TTC549 (cell line): ENCODE measurements around the gene GPS2.
"Not testable (repeated sequence)": the region's sequence is repeated elsewhere in the genome, so short reads cannot be mapped to it uniquely, and the experiment has no call there.

Experiments
- FAIRE-seq: peaks from 2 replicates; lab custom pipeline; 2012; peaks lifted over from hg19 to GRCh38; lab: Jason Lieb, UNC

The GPS2 gene

GRCh38 chr17:7314719-7315569 lies at the start of gene GPS2:
GPS2 (minus strand) TSS chr17:7315360; CDS start chr17:7315052, 308 bp downstream.
- FAIRE-seq, result no peak

DNA sequence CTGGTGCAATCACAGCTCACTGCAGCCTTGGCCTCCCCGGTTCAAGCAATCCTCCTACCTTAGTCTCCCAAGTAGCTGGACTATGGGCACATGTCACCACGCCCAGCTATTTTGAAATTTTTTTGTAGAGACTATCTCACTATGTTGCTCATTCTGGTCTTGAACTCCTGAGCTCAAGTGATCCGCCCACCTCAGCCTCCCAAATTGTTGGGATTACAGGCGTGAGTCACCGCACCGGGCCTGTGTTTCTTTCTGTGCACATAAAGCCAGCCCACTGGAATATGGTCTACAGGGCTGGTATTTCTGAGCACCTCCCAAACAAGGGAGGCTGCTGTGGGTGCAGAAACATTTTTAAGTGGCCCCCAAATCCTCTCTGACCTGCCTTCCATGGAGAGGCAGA lies 48.2 kb upstream of the GPS2 start:
- no peak for FAIRE-seq

- FAIRE-seq, result no peak
These were observed 46.7 kb upstream of the GPS2 start for GRCh38 chr17:7361906-7362305.

DNA sequence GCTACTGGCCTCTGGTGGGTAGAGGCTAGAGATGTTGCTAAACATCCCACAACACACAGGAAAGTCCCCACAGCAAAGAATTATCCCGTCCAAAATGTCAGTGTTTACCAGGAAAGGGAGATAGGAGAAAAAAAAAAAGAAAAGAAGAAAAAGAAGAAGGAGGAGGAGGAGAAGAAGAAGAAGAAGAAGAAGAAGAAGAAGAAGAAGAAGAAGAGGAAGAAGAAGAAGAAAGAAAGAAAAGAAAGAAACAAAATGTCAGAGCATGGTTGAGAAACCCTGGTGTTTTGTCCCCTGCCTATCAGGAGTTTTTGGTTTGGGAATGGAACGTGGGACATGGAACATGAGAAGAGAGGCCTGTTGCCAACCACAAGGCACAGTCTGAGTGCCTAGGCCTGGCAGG lies 42.2 kb upstream of the GPS2 start:
- no peak for FAIRE-seq

DNA sequence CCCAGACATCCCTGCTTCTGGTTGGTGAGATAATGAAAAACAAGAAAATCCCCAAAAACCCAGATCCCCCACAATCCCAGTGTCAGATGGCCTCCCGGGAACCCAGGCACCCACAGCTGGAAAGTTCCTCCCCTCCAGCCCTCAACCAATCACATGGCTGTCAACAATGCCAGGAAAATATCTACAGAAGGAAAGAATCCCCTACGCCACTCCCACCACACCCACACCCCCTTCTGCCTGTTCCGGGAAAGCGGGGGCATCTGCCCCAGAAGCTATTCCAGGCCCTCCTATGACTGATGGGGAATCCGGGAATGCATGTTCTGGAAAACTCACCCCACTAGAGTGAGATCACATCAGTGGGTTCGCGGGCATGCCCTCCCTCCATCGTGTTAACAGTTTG lies 41.6 kb upstream of the GPS2 start:
- no peak for FAIRE-seq

- FAIRE-seq, result no peak
These were observed 41.0 kb upstream of the GPS2 start for GRCh38 chr17:7356072-7356549.

DNA sequence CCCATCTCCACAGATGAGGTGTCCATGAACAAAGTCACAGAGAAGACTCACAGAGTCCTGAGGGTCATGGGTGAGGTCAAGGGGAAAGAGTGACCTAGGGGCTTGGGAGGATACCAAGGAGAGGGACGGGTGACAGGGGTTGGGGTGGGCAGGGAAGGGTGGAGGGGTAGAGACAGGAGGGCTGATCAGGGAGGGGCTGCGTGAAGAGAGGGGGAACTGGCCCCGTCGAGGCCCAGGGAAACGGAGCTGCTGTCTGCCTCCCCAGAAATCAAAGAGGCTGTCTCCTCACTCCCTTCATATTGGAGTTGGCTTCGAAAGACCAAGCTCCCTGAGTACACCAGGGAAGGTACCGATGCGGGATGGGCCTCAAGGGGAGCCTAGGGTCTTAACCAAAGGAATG lies 40.4 kb upstream of the GPS2 start:
- no peak for FAIRE-seq

DNA sequence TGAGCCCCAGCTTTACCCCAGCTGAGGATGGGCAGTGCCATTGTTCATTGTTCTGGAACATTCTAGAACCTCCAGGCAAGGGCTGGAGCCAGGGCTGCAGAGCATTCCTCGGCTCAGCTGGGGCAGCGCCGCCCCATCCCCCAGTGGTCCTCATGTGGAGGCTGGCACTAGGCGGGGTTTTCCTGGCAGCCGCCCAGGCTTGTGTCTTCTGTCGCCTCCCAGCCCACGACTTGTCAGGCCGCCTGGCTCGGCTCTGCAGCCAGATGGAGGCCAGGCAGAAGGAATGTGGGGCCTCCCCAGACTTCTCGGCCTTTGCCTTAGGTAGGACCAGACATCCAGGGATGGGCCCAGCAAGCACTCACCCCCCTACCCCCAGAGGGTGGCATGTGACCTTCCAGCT lies 39.9 kb upstream of the GPS2 start, which contains the start of gene TMEM95:
Gene TMEM95 (plus strand): TSS at position 104 of the 400 bp plus-strand sequence. CDS start 49 bp downstream, at position 153.
- FAIRE-seq, result no peak

DNA sequence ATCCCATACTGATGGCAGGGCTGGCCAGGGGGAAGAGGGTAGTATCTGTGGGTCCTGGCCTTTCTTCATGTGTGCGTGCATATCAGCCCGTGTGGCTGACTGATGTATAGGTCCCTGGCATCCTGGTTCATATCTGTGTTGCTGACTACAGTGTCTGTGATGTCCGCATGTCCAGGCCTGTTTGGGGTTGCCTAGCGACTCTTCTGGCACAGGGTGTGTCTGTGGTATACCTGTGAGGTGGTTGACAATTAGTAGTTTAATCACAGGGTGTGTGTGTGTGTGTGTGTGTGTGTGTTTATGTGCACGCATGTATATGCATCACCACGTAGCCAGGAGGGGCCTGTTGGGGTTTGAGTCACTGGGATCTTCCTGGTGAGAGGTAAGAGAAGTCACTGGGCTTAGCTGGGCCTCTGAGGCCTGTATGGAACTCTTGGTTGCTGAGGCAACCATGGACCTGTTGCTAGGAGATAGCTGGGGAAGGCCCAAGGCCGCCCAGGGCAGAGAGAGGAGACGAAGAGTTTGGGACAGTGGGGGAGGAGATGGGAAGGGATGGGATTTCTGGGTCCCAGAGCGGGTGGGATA lies 39.2 kb upstream of the GPS2 start:
- FAIRE-seq, result no peak

GRCh38 chr17:7352910-7353635 lies 37.9 kb upstream of the GPS2 start:
- no peak for FAIRE-seq

GRCh38 chr17:7352503-7352889 lies 37.3 kb upstream of the GPS2 start:
- no peak for FAIRE-seq

DNA sequence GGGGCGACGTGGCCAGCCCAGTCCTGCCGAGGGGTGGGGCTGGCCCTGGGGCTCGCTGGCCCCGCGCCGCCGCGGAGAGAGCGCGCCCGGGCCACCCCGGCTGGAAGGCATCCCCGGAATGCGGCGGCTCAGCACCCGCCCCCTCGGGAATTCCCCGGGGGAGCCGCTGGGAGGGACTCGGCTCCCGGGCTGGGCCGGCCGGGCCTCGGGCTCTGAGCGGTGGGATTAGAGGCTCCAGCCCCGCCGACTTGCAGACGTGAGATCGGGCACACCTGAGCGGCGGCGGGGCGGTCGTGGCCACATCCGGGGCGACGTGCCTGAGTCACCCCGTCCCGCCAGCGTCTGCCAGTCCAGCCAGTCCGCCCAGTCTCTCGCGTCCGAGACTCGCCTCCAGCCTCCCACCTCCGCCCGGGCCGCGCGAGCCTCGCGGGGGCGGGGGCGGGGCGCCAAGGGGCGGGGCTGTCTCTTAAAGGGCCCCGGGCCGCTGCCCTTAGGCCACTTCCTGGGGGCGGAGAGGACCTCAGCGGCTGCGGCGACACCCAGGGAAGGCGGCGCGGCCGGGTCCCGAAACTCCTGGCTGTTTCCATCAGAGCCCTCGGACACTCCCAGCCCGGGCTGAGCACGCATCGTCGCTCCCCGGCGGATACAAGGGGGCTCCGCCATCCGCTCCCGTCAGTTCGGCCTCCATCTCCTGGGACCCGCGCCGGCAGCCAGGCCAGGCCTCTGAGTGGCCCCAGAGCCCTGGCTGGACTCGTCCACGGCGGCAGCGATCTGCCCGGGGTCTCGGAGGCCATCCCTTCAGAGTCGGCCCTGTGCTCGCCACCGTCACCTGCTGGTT lies 36.7 kb upstream of the GPS2 start, which contains the start of gene KCTD11:
Gene KCTD11 (plus strand): TSS at position 498 of the 838 bp plus-strand sequence.
- FAIRE-seq, result no peak

DNA sequence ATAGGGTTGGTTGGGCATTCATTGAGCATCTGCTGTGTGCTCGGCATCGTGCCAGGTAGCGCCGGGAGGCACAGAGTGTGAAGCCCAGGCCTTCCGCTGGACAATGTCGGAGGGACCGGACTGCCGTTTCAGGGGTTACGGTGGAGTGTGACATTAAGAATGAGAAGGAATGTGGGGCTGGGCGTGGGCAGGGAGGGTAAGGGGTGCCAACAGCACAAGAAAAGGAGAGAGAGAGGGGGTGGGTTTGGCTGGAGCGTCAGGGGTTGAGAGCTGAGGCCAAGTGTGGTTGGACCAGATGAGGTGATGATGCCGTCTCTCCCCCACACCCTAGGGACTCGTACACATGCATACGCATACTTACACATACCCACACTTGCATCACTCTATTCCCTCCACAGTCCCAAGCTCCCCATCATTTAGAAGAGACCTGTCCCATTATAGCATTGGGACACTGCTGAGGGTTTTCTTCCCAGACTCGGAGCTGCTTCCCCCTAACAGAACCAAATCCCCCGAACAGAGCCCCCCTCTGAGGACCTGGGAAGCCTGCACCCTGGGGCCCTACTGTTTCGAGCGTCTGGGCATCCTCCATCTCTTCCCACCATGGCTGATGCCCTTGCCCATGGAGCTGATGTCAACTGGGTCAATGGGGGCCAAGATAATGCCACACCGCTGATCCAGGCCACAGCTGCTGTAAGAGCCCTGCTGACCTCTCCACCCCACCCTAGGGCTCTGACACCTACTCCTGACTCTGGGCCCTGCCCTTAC lies 33.5 kb upstream of the GPS2 start:
- no peak for FAIRE-seq

GRCh38 chr17:7347630-7348477 lies 32.7 kb upstream of the GPS2 start:
- no peak for FAIRE-seq

GRCh38 chr17:7346761-7347614 lies 31.8 kb upstream of the GPS2 start:
- no peak for FAIRE-seq

GRCh38 chr17:7343250-7343649 lies 28.1 kb upstream of the GPS2 start:
- FAIRE-seq, result no peak

GRCh38 chr17:7341842-7342241 lies 26.7 kb upstream of the GPS2 start:
- no peak for FAIRE-seq

DNA sequence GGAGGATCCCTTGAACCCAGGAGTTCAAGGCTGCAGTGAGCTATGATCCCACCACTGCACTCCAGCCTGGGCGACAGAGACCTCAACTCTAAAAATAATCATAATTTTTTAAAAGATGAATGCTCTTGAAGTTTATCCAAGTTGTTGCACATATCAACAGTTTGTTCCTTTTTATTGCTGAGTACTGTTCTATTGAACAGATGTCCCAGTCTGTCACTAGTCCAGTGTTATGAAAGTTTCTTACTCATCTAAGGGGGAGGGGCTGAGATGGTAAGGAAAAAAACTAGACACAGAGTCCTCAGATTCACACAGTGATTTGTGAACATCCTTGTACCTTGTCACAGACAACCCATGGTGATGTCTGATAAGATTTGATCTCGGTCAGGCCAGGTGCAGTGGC lies 25.0 kb upstream of the GPS2 start:
- no peak for FAIRE-seq

- not testable (repeated sequence) for FAIRE-seq
These were observed 22.4 kb upstream of the GPS2 start for GRCh38 chr17:7337600-7337999.
